Hypothalamus (tissue), 51 donors: ENCODE measurements around the gene WFS1.

Source experiments
- DNase-seq, 51 donors: peaks; one replicate each; lab custom pipeline; 2025; lab: John Stamatoyannopoulos, UW

Gene WFS1

DNA sequence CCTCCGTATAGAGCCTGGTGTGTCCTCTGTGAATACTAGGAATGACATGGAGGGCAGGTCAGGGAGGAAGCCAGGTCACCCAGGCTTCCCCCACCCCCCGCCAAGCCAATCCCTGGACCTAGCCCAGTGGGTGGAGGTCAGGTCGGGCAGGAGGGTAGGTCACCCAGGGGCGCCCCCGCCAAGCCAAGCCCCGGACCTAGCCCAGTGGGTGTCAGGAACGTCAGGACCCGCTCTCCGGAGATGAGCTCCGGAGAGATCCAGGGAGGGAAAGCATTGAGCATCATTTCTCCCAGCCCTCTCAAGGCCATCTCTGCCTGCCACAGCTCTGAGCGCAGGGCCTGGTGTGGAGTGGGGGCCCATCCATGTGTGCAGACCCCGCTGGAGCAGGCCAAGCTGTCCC is 48.6 kb downstream of the WFS1 start:
- no peak for DNase-seq

DNA sequence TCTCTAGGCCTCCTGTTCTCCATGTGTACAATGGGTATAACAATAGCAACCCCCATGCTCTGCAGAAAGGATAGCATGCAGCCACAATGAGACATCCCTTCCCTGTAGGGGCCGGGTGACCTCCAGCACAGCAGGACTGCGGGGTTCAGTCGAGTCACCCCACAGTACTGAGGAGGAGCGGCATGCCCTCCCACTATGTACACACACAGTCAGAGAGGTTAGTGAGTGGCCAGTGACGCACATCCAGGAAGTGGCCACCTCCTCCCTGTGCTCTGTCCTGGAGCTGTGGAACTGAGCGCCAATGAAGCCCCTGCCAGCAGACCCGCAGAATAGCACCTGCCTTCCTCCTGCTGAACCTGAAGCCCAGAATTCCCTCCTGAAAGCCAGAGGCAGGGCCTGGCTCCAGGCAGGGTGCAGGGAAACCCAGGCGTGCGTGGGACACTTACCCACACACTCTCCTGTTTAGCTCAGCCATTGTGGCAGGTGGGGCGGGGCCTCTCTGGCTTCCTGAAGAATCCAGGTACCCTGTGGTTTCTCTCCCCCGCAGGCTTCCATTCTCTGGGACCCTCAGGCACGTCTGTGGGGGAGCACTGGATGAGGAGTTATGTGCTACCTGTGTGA is 50.0 kb downstream of the WFS1 start:
- no peak for DNase-seq

DNA sequence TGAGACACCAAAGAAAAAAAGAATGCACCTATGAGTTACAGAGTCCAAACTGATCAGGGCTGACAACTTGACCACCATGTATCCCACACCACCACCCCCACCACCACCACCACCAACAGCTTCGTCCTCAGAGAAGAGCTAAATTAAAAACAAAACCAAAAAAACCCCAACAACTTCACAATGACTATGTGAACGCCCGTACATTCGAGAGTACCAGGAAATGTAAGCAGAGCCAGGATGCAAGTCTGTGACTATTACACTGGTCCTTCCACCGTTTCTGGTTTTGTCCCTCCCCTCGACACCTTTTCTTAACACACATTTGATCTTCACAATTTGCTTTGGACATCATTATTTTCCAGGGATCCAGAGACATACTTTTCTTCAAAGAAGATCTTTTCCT is 51.0 kb downstream of the WFS1 start:
- DNase-seq, result no peak

DNA sequence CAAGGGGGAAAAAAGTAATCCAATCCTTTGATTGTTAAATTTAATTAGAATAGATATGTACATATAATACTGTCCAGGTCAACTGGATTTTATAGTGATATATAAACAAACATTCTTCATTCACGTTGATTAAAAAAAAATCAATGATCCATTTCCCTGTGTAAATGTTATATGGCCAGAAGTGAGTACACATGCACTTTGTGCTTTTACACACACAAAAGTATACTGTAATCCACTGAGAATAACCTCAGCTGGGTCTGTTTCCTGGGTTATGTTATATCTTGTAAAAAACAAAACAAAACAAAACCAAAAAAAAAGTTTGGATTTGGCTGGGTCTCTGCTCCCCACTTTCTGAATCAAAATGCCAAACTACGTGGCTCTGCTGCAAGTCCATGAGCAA is 51.7 kb downstream of the WFS1 start:
- DNase-seq, result no peak

DNA sequence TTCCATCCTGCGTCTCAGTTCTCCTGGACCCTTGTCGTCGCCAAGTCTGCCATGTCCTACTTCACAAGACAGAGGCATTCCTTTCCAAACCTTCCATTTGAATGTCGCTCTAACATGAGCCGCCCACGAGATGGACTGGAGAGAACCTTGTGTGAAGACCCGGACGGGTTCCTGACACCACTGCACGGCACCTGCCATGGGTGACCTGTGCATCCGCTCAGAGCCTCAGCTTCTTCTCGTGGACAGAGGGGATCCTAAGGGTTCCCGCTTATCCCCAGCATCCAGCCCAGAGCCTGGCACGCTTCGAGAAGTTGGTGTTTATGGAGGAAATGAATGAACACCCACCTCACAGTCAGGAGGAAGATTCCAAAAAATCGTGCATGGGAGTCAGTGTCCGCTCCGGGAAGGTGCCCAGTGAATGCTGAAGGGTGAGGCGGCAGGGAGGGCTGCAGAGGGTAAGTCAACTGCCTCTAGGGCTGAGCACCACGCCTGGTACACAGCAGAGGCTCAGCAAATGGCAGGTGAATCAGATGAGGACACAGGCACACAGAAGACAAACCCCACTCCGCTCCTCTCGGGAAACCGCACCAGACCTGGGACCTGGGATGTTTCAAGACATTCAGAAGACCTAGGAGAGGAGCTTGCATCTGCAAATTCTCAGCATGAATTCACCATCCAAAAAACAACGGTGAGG is 52.6 kb downstream of the WFS1 start:
- no peak for DNase-seq

DNA sequence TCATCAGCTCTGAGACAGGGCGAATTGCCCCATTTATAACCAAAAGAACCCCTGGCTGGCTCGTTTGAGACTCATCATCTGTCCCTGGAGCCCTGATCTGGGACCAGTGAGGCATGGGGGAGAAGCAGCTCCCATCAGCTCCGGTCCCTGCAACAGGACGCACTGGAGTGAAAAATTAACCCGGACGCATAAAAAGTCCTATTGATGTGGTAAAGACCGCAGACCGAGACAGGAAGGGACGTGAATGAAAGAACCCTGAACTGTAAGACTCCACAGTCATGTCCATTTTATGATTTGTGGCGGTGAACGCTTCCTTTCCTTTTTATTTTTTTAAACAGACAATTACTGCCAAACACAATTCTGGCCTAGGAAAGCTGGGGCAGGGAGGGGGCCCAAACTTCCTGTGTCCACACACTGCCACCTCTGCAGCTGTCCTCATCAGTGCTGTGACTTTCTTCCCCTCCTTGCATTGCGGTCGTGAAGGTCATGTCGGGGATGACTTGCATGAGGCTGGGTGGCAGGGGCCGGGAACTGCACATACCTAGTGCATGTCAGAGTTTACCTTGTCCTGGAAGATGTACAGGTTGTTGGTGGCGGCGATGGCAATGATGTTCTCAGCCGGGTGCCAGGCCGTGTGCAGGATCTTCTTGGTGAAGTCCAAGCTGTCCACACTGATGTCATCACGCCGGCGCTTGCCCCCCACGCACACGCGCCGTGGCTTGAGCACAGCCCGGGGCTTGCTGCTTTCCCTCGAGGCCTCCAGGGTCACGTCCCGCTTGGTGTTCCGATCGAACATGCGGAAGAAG is 53.3 kb downstream of the WFS1 start:
- no peak for DNase-seq

DNA sequence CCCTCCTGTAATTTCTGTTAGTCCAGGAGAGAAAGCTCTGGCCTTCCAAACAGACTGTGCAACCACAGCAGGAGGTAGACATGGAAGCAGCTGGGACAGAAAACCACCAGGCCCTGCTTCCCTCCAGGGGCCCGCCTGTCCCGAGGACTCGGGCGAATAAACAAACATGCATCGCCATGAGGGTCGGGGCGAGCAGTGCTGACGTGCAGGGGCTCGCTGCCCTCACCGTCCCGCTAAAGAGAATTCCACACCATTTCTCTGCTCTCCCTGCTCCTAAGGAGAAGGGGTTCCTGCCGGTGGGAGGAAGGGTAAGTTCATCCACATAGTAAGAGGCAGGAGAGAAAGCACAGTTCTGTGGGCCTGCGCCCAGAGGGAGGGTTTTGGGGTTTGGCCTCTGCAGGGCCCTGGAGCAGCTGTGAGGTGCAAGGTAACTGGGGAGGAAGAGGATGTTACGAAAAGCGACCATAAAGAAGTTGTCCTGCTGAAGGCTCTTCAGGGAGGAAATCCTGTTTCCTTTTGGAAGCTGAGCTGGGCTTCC is 54.9 kb downstream of the WFS1 start:
- DNase-seq, result no peak

DNA sequence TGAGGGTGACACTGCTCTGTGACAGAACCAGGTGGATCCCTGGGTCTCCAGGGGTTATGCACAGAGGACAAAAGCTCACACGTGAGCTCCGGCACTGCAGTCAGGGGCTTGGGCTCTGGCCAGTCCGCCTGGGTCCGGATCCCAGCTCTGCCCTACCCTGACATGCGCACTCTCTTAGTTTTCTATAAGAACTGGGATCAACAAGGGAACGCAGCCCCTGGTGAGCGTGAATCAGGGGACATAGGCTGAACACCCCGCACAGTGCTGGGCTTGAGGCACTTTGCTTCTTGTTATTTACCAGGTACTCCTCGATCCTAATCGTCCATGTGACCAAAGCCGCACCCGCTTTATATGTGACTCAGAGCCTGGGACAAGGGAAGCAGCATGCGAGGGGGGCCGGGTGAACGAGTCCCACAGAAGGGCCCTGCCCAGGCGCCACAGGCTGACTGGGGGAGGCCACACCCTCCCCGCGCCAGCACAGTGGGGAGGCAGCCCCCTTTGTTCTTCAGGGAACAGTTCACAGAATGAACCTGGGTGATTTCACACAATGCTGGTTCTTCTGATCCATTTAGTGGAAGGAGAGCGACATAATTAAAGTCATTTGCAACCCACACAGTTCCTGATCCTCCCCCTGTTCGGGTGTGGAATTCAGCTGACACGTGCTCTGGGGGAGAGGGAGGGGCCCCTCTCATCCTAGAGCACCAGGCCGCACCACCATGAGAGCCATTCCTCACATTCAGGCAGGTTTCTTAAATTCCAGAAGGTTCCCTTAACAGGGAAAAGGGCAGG is 55.5 kb downstream of the WFS1 start:
- DNase-seq, result peak in 7 of 51 donors; percentile 25 to 89 (median 35)

DNA sequence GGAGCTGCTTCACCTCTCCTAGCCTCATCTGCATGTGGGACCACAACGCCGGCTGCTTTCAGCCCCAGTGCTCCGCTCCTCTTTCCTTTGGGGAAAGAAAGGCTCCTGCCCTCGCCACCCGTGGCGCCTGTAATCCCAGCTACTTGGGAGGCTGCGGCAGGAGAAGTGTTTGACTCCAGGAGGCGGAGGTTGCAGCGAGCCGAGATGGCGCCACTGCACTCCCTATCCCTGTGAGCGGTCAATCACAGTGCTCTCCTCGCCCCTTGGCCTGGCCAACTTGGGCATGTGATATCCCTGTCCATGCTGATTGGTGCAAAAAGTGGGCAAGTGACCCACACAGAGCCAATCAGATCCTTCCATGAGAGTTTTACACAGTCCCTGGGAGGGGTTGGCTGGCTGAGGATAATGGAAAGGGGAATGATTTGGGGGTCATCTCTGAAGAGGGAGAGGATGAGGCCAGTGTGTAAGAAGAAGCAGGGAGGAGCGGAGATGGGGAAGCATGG is 56.2 kb downstream of the WFS1 start:
- DNase-seq, result no peak

DNA sequence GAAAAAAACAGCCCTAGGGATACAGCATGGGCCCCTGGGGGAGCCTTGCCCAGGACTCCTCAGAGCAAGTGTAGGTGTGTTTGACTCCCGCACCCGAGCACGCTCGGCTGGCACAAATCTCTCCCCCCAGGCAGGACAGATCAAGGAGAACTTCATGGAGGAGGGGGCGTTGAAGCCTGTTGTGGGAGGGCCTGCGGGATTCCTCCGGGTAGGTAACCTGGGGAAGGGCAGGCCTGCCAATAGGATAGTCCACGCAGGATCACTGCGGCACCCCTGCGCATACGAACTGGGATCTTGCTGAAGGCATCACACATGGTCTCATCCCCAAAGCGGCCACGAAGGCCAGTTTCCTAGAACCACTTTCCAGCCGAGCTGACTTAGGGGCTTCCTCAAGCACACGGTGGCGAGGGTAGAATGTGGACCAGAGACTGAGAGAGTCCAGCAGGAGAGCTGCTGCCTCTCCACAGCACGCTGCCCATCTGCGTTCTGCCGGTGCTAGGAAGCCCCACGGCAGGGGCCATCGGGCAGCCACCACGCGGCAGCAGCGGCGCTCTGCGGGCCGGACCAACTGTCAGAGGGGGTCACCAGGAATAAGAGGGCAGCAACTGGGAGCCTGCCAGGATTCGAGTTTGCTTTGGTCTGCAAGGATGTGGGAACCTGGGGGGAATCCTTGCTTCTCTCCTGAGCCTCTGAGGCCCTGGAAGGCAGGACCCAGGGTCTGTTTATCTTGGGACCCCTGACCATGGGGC is 56.8 kb downstream of the WFS1 start:
- no peak for DNase-seq

DNA sequence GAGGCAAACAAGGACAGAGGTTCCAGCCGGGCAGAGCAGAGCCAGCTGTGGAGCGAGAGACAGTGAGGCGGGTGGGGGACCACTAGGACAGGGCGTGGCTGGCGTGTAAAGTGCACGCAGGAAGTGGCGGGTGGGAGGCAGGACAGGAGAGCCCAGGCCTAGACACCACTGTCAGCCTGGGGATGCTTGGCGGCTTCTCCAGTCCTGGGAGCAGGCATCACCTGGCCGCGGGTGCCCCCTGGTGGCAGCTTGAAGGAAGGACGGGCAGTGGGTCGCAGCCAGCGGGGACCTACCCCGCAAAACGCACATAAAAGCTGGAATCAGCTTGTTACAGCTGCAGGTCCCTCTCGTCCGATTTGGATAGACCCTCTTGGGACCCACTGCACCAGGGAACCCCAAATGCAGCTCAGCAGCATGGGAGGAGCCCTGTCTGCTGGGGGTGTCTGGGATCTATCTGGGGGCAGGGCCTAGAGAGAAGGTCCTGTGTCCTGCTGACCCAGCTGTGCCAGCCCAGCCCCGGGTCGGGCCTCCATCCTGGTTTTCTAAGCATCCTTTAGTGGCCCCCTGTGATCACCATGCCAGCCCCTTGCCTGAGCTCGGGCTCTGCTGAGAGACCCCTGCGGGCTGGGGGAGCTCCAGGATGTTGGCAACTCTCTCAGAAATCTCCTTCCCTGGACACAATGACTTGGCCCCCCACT is 57.7 kb downstream of the WFS1 start:
- DNase-seq, result peak in 50 of 51 donors; percentile 24 to 88 (median 67)

DNA sequence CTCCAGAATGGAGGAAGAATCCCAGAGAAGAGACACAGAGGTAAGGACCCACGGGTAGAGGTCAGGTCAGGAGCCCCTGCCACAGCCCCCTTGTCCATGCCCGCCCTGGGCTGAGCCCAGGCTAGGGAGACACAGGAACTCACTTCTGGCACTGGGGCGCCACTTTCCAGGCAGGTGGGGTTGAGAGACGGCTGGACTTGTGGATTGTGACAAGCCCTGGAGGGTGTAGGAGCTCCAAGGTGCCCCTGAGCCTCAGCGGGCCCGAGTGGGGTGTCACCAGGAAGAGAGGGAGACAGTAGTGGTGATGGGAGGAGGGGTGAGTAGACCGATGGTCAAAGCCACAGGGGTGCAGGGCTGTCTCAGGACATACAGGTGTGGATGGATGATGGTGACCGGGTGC is 58.9 kb downstream of the WFS1 start:
- no peak for DNase-seq

DNA sequence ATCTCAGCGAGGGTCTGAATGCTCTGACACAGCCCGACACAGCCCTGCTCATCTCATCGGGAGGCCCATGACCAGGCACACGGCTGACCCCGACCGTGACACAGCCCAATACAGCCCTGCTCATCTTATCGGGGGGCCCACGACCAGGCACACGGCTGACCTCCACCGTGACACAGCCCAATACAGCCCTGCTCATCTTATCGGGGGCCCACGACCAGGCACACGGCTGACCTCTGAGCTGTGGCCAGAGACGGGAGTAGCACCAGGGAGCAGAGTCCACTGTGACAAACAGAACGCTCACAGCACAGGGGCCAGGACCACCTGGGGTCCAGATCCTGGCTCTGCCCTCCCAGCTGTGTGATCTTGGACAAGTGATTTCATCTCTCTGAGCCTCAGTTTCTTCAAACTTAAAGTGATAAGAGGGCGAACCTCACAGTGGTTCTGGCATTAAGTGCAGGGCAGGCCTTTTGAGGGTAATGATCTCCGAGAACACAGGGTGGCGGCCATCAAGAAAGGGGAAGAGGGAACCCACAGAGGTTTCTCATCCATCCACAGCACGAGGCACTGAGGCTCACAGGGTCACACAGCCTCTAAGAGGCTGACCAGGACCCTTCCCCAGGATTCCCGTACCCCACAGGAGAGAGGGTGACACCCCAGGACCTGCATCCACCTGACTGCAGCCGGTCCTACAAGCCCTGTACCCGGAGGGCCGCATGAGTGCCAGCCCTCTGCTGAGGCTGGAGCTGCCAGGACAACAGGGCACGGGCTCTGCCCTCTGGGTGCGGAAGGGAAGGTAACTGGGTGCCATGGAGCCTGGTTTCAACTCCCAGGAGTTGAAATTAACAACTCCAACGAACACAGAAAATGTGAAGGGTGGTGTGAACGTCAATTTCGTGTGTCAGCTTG is 60.1 kb downstream of the WFS1 start:
- DNase-seq, result no peak

DNA sequence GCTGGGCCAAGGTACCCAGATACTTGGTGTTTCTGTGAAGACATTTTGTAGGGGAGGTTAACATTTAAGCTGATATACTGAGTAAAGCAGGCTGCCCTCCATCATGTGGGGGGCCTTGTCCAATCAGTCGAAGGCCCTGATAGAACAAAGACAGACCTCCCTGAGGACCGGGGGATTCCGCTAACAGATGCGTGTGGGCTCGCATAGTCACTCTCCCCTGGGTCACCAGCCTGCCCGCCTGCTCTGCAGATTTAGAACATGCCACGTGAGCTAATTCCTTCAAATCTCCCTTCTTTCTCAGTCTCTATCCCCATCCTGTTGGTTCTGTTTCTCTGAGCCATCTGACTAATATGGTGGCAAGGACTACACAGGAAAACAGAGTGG is 60.7 kb downstream of the WFS1 start:
- DNase-seq, result no peak

DNA sequence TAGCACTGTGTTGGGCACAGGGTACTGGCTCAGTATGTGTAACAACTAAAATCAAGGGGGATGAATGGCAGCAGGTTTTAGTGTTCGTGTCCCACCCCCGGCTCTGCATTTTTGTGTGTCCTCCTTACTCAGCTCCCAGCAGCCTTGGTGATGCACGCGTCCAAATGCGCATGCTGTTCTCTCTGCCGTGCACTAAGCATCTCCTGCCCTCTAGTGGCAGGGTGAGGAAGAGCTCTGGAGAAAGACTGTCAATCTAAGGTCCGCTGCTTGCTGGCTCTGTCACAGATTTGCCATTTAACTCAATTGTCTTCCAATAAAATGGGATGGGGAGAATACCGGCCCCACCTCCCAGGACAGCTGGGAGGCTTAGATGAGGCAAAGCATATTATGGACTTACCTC is 61.4 kb downstream of the WFS1 start:
- DNase-seq, result peak in 1 of 51 donors; percentile 42

DNA sequence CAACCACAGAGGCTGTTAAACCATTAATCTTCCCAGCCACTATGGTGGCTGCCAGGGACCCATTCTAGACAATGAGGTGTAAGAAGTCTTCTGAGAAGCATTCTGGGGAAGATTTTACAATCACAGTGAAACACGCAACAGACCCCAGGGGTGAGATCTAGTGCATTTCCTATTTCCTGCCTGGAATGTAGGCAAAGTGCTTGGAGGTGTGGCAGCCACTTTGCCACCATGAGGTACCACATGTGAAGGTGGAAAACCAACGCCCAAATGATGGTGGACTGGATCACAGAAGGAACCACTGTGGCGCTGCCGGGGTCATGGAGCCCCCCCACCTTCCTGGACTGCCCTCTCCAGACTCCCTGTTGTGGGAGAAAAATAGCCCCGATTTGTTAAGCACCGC is 61.8 kb downstream of the WFS1 start:
- DNase-seq, result no peak

DNA sequence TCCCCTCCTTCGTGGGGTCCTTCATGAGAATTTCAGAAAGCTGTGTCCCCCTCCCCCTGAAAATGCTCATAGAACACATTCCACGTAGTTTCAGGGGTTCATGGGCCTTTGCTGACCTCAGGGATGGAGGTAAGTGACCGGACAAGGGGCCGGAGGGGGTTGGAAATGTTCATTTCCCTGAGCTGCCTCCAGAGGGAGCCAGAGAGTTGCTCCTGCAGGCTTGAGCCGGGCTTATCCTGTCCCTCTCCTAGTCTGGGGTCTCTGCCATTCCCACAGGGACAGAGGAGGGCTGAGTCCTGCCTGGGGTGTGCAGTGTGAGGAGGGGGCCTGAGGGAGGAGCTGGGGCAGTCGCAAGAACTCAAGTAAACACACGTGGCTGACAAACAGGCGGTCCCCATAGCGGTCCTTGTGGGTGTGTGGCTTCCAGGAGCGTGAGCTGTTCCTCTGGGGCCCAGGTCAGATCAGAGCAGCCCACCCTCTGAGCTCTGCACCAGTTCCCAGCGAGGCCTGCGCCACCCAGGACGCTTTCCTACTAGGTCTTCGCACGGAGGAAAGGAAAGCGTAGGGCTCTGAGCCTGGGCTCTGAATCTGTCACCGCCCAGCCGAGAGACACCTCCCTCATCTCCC is 62.5 kb downstream of the WFS1 start:
- peak in 9 of 51 donors; percentile 7 to 46 (median 21) for DNase-seq

DNA sequence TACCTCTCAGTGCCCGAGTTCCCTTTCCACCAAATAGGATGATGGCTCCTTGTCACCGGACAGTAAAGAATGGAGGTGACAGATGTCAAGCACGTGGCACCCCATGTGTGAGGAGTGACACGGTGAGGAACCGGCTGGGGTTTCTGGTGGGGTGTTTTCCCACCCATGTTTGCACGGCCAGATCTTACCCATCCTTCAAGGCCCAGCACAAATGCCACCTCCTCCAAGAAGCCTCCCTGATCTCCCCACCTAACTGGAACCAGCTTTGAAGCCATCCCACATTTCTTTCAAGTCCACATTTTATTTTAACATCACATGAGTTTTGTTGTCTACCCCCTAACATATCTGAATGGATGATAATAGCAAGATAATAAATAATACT is 63.0 kb downstream of the WFS1 start:
- DNase-seq, result no peak
